Ovary (tissue), 9 donors: Measurements from ENCODE around the gene SLC25A1. TPM values are rescaled to one million over a fixed set of nuclear protein-coding genes. Genes with fewer than 3 reads are reported as not detected.

Experiments used
- DNase-seq, 5 donors: peaks; one replicate each; pipeline ENCODE4 v3.0.0-alpha.2; 2019 to 2020
- H3K27ac ChIP-seq, 2 donors: fragments of 200-600 bp; one replicate each; pipeline versions ENCODE4 v1.5.1 to v1.8.0; 2019 to 2022
- H3K27me3 ChIP-seq: fragments of 200-600 bp; one replicate; pipeline ENCODE4 v1.8.0; 2022
- H3K36me3 ChIP-seq: fragments of 200-600 bp; sonication (generic); one replicate; pipeline ENCODE4 v1.5.1; 2019
- H3K4me1 ChIP-seq: one replicate; pipeline ENCODE4 v1.8.1; 2013; ENCODE audit warnings: mild to moderate bottlenecking, moderate library complexity; ENCODE audit not compliant: insufficient read depth
- H3K4me3 ChIP-seq: fragments of 200-600 bp; sonication (generic); one replicate; pipeline ENCODE4 v1.5.1; 2017
- H3K9me3 ChIP-seq, 2 donors: fragments of 200-600 bp in 1 of 2; sonication (generic) in 1 of 2; one replicate each; pipeline versions ENCODE4 v1.5.1 to v1.8.1; 2013 to 2019; ENCODE audit warnings: mild to moderate bottlenecking in 1 of 2, moderate library complexity in 1 of 2
- CTCF ChIP-seq, 3 donors: fragments of 450-650 bp in 2 of 3; fragments of 200-600 bp in 1 of 3; IDR thresholded peaks; one replicate each; pipeline versions ENCODE4 v1.5.1 to v1.8.0; 2016 to 2022; ENCODE audit warnings: antibody characterized with exemption in 3 of 3, mild to moderate bottlenecking in 1 of 3
- EP300 ChIP-seq: sonication (generic); formaldehyde crosslinking; IDR thresholded peaks from one replicate; pipeline ENCODE4 v1.6.1; 2017; ENCODE audit warnings: antibody characterized with exemption
- POLR2A ChIP-seq: fragments of 450-650 bp; IDR thresholded peaks from one replicate; pipeline ENCODE4 v1.6.1; 2017; ENCODE audit warnings: antibody characterized with exemption, mild to moderate bottlenecking, moderate library complexity
- WGBS, 3 donors: extraction: QIAGEN DNeasy Blood & Tissue Kit in 1 of 3; methylation state at CpG; one replicate each; pipeline versions ENCODE4 v1.1.5 to v1.1.7; 2013 to 2017; 5-methylcytosine and 5-hydroxymethylcytosine counted together
- intact Hi-C, 4 donors: fragments of 100-400 bp; cut with DNase I; formaldehyde crosslinking; loops; one replicate each; pipeline versions ENCODE4 v1.11.0 to v1.15.1; 2022 to 2023
- polyA plus RNA-seq, 2 donors: library from polyadenylated mRNA; stranded (reverse); fragments of 200-250 nt in 1 of 2; fragments of 350-450 nt in 1 of 2; fragmentation: Illumina TruSeq in 1 of 2; extraction: RNeasy Lipid Tissue Mini Kit (QIAGEN cat#74804) in 1 of 2; gene quantifications; one replicate each; pipeline ENCODE4 v1.2.3, GENCODE V29; 2013 to 2014
- total RNA-seq, 7 donors: library from RNA; depleted of rRNA in 2 of 7; stranded (reverse); fragments of >200 nt in 2 of 7; fragmentation: NEBNext Ultra II Directional in 3 of 7; extraction: Animal tissue kit (Norgen Biotek cat#: 25700) in 3 of 7; gene quantifications; one replicate each; pipeline versions ENCODE4 v1.1.0 to v1.2.4, GENCODE V29; 2016 to 2023
- donor health status: DM: no; HTN: no; CAD: no; lungs with moderate emphysema.
- donor health status: DM: no; HTN: no; CAD: no.
- donor health status: Bipolar disorder and iron deficiency.
- donor health status: DM: yes; HTN: yes; CAD: no.
- donor health status: DM: no; HTN: no; CAD: no.
- donor health status: DM: yes; HTN: yes; CAD: no.

The SLC25A1 gene
- total and polyA plus RNA-seq, 9 donors, result 15.8 to 90.7 (median 63.9) TPM

GRCh38 chr22:19143212-19143611 lies 35.3 kb downstream of the SLC25A1 start:
- H3K4me1 ChIP-seq, result peaks cover 2% of the 10 kb centered on the region
- no peak for DNase-seq
- no peaks in the 10 kb centered on the region for H3K27me3 ChIP-seq
- peak overlapping the region; percentile 91 for H3K4me3 ChIP-seq
- intact Hi-C loops, result no loop called here
- no peaks in the 10 kb centered on the region for H3K9me3 ChIP-seq
- 83 to 88% (median 87%) methylated on average over 5 of the region's 5 CpGs for WGBS, 3 donors
- no peaks in the 10 kb centered on the region for H3K36me3 ChIP-seq
- H3K27ac ChIP-seq, result no peak overlapping the region
- no peak for TF ChIP-seq EP300
- no peak for TF ChIP-seq CTCF (IDR thresholded peaks at IDR 0.05)
- no peak for TF ChIP-seq POLR2A

GRCh38 chr22:19142394-19142793 lies 36.1 kb downstream of the SLC25A1 start:
- intact Hi-C loops, result no loop called here
- H3K36me3 ChIP-seq, result no peaks in the 10 kb centered on the region
- no peak overlapping the region for H3K27ac ChIP-seq
- DNase-seq, result peak in 1 of 5 donors; percentile 20
- WGBS, 3 donors, result 92 to 97% (median 96%) methylated on average over 9 of the region's 9 CpGs
- no peaks in the 10 kb centered on the region for H3K9me3 ChIP-seq
- TF ChIP-seq CTCF (IDR thresholded peaks at IDR 0.05) (no peak), EP300 (no peak), POLR2A (no peak)
- H3K4me1 ChIP-seq, result peaks cover 2% of the 10 kb centered on the region
- no peak overlapping the region for H3K4me3 ChIP-seq
- H3K27me3 ChIP-seq, result no peaks in the 10 kb centered on the region

DNA sequence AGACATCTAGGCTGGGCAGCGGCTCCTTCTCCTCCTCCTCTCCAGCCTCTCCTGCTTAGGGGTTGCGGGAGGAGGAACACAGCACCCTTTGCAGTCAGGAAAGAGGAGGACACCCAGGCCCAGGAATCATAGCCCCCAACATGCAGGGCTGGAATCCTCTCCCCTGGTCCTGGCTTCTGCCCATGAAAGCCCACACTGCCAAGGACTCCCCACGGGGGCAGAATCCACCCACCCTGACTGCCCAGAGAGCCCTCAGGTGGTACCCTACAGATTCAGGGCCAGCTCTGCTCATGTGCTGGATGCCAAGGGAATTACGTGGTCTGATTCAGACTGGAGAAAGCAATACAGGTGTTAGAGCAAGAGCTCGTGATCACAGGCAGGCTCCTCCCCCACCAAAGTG lies 38.6 kb downstream of the SLC25A1 start:
- intact Hi-C loops, result no loop called here
- WGBS, 3 donors, result 85 to 92% (median 87%) methylated on average over 5 of the region's 5 CpGs
- Histone ChIP-seq H3K9me3 (no peaks in the 10 kb centered on the region), H3K27me3 (no peaks in the 10 kb centered on the region), H3K27ac (no peak overlapping the region), H3K4me1 (peaks cover 2% of the 10 kb centered on the region), H3K36me3 (no peaks in the 10 kb centered on the region), H3K4me3 (no peak overlapping the region)
- no peak for DNase-seq
- no peak for TF ChIP-seq EP300
- no peak for TF ChIP-seq CTCF (IDR thresholded peaks at IDR 0.05)

DNA sequence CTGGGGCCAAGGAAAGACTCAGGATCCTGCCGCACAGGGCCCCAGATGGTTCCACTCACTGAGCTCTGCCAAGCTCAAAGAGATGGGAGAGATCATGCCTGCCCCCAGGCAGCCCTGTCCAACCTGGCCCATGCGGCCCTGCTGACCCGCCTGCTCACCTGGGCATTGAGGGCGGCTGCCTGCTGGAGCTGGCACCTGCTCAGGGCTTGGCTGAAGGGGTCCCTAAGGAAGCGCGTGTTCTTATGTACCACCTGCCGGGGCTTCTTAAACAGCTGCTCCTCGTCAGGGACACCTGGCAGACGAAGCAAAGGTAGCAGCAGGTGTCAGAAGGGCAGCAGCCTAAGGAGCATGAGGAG lies 39.6 kb downstream of the SLC25A1 start:
- Histone ChIP-seq H3K4me1 (peaks cover 2% of the 10 kb centered on the region), H3K27me3 (no peaks in the 10 kb centered on the region), H3K36me3 (no peaks in the 10 kb centered on the region), H3K9me3 (no peaks in the 10 kb centered on the region), H3K27ac (no peak overlapping the region), H3K4me3 (no peak overlapping the region)
- intact Hi-C loops, result no loop called here
- no peak for TF ChIP-seq EP300
- no peak for TF ChIP-seq POLR2A
- no peak for TF ChIP-seq CTCF (IDR thresholded peaks at IDR 0.05)
- WGBS, 3 donors, result 84 to 90% (median 89%) methylated on average over 7 to 9 of the region's 9 CpGs
- no peak for DNase-seq
